HG02840 (cell line): ENCODE results near the gene SLC6A8.
"Not testable (repeated sequence)": the region's sequence is repeated elsewhere in the genome, so short reads cannot be mapped to it uniquely, and the experiment has no call there.

Experiments used
- ATAC-seq: cut with Tn5 transposase; IDR thresholded peaks from one replicate; pipeline ENCODE4 v1.9.1; 2021; ENCODE audit warnings: mild to moderate bottlenecking, moderate library complexity, moderate number of reproducible peaks; ENCODE audit not compliant: unreplicated experiment, low FRiP score

Gene SLC6A8

DNA sequence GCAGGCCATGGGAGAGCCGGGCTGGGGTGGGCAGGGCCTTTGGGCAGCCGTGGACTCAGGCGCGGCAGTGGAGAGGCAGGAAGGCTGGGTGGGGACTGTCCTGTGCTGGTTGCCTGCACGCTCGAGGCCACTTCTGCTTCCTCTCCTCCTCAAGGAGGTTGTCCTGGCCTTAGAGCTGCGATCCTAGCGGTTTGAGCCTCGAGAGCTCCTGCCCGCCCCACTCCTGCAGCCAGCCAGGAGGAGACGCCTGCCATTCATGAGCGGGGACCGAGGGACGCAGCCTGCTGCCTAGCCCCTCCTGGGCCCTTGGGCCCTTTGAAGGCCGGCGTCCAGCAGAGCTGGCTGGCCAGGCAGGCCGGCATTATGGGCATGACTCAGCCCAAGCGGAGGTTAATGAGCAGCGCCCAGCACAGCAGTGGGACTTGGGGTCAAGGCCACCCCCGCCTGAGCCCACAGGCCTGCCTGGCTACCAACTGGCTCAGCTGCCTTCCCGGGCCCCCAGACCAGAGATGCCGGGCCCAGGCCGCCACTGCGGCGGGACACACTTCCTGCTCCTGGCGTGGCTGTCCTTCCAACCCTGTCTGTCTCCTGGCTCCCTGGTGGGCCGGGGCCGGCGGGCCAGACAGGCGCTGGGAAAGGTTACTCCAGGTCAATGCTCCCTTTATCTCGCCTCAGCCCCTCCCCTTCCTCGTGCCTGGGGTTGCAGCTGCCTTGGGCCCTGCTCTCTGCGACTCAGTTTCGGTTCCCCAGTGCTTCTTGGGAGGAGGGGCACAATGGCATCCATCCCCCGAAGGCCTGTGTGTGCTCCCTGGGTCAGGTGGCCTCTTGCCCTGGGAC, 38.8 kb downstream of the SLC6A8 start:
- no peak for ATAC-seq

DNA sequence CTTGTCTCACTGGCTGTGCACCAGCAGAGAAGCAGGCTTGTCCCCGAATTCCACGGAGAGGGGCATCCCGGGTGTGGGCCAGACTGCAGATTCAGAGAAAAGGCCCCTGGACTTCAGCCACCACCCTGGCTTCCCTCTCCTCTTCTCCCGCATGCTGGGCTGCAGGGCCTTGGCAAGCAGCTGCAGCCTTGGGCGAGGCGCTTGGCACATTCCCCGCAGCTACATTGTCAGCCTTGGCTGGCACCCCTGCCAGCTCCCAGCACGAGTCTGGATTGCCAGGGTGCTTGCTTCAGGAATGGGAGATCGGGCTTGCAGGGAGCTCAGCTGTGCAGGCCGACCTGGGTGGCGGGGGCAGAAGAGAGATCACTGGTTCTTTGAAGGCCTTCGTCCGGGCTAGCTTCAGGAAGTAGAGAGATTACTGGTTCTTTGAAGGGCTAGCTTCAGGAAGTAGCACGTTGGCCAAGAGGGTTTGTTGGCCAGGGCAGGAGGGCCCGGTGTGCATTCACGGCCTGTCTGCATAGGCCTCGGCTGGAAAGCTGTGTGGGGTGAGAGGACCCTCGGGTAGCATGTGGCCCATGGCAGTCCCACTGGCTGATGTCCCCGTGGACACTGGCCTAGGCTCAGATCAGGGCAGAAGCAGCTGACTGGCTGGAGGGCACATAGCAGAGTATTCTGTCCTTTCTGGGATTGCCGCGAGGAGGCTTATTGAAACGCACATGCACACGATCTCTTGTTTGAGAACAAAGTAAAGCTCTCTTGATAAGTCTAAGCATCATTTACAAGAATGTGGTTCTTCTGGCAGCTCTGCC, 39.6 kb downstream of the SLC6A8 start:
- no peak for ATAC-seq

DNA sequence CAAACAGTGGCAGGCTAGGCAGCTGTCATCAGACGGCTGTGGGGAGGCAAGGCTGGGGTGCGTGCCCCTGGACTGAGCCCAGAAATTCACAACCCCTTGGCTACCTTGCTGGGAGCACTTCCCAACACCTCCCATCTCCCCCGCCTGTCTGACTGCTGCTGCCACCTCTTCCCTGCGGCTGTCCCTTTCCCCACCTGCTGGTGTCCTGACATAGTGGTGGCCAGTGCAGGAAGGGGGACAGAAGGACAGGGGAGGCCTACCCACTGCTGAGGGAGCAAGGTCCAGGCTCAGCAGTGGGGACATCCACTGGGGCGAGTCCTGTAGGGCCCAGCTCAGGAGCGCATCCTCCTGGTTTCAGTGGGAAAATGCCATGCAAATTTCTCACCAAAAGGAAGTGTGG, 40.4 kb downstream of the SLC6A8 start:
- ATAC-seq: no peak

DNA sequence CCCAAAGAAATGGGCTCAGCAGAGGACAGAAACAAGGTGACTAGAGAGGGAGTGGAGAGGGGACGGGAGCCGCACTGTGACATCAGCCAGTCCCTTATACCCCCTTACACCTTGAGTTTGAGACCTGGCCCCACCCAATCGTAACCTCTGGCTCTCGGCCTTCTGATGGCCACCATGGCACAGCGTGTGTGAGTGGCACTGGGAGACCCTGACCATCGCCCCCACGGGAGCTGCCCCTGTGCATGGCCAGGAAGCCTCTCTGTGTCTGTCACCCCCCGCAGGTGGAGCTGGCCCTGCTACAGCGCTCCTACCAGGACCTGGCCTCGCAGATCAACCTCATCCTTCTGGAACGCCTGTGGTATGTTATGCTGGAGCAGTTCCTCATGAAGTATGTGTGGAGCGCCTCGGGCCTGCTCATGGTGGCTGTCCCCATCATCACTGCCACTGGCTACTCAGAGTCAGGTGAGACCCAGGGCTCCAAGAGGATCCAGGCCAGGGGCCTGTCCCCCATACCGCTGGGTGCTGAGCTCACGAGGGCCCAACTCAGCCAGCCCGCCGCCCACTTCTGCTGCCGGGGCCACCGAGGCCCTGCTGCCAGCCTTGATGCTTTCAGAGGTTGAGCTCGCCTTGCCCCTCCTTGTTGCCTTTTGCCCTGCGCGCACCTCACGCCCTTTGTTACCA, 41.4 kb downstream of the SLC6A8 start:
- ATAC-seq: no peak

DNA sequence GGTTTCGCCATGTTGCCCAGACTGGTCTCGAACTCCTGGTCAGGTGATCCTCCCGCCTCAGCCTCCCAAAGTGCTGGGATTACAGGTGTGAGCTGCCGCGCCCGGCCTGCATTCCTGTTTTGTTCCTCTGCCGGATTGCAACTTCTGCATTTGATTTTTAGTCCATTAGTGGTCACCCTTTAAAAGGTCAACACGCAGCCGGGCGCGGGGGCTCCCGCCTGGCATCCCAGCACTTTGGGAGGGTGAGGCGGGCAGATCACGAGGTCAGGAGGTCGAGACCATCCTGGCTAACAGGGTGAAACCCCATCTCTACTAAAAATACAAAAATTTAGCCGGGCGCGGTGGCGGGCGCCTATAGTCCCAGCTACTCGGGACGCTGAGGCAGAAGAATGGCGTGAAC, 42.4 kb downstream of the SLC6A8 start:
- ATAC-seq: not testable (repeated sequence)

DNA sequence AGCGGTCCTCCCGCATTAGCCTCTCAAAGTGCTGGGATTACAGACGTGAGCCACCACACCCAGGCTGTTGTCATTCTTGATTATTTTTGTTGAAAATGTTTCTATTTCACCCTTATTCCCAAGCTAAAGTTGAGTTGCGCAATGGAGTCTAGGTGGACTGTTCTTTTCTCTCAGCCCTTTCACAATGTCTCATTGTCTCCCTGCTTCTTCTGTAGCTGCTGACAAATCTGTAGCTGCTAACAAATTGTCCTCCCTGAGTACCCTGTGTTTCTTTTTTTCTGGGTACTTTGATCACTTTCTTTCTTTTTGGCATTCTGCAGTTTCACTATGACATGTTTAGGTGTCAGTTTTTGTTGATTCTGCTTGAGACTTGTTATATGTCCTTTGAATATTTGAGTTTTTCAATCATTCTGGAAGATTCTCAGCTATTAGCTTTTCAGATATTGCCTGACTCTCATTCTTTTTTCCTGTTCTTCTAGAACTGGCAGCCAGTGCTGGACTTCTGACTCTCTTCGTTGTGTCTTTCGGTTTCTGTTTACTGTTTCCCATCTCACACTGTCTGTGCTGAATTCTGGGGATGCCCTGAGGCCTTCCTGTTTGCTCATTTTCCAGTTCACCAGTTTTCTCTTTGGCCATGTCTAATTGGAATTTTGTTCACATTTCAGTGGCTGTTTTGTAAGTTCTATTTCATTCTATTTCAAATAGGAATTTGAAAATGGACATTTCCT, 43.6 kb downstream of the SLC6A8 start:
- ATAC-seq: no peak

DNA sequence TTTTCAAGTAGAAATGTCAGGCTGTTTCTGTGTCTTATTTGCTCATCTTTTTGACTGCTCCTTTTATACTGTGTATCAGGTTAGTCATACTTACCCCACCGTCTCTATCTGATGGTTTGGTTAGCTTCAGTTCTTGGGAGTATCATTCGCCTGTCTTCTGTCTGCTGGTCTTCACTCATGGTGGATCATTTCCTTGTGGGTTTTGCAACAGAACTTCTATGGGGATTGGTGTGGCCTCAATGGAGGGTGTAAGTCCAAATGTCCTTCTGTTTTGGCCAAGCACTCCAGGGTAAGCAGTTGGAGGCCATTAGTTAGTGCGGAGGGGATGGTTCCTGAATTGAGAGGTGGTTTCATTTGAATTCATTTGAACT, 44.1 kb downstream of the SLC6A8 start:
- no peak for ATAC-seq

DNA sequence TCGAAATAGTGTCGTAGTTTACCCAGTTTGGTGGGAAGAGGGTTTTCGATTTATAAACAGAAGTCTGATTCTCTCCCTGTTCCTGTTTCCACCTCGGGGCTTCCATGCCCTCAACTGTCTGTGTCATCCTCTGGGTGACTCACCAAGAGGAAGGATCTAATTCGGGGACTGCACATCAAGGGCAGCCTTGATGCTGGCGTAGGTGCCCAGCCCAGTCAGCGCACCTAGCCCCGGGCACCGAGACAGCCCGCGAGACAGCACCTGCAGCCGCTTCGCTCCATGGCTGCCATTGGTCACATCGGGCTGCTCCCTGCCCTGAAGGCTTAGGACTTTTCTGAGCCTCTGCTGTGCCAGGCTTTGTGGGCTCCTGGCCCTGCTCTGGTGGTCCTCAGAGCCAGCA, 44.7 kb downstream of the SLC6A8 start:
- ATAC-seq: no peak

DNA sequence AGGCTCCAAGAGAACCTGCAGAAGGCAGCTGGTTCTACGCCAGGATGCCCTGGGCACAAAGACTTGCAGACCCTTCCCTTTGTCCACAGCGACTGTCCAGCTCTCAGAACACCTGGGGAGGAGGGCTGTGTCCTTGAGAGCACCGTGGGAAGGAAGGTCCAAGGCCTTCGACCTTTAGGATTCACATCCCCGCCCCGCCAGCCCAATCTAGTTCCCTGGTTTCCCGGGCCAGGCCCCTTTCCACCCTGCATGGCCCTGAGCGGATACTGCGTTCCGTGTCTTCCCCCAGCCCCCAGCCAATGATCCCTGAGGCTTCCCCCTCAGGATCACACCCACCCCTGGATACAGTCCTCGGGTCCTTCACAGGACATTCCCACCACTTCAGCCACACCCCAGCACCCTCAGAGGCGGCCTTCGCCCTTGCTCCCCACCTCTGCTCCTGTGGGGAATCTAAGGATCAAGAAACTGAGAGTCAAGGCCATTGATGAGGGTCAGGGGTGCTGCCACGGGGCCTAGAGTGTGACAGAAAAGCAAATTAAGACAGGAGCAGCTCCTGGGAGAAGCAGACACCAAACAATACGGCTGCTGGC, 46.0 kb downstream of the SLC6A8 start:
- ATAC-seq: no peak

DNA sequence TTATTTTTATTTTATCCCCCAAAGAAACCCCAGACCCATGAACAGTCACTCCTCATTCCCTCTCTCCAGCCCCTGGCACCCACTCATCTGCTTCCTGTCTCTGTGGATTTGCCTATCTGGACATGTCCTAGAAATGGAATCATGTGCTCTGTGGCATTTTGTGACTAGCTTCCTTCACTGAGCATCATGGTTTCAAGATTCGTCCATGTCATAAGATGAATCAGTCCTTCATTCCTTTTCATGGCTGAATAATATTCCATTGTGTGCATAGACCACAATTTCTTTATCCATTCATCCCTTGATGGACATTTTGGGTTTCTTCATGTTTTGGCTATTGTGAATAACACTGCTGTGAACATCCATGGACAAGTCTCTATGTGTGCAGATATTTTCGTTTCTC, 47.1 kb downstream of the SLC6A8 start:
- ATAC-seq: no peak

DNA sequence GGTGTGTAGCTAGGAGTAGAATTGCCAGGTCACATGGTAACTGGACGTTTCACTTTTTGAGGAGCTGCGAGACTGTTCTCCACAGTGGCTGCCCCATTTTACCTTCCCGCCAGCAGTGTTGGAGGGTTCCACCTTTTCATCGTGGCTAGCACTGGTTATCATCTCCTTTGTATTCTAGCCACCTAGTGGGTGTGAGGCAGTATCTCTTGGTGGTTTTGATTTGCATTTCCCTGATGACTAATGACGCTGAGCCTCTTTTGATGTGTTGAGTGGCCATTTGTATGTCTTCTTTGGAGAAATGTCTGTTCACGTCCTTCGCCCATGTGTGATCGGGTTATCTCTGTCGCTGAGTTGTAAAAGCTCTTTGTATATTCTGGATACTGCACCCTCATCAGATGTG, 47.5 kb downstream of the SLC6A8 start:
- no peak for ATAC-seq

DNA sequence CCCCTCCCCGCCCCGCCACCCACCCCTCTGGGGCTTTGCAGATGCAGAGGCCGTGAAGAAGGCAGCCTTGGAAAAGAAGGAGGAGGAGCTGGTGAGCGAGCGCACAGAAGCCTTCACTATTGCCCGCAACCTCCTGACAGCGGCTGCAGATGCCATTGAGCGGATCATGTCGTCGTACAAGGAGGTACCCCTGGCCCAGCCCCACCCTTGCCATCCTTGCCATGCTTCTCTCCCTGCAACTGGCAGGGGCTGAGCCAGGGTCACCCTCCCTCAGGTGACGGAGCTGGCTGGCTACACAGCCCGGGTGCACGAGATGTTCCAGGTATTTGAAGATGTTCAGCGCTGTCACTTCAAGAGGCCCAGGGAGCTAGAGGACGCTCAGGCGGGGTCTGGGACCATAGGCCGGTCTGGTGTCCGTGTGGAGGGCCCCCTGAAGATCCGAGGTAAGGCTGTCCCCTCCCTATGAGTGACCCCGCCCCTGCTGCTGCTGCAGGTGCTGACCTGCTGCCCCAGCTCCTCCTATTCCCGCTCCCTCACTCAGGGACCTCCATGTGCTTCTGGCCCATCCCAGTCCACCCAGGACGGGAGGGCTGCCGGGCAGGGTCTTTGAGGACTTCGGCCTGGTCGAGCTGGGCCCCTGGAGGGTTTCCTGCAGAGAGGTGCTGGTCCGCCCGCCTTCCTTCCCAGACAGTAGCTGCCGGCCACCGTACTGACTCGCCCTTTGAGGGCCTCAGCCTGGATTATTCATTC, 48.5 kb downstream of the SLC6A8 start:
- no peak for ATAC-seq

DNA sequence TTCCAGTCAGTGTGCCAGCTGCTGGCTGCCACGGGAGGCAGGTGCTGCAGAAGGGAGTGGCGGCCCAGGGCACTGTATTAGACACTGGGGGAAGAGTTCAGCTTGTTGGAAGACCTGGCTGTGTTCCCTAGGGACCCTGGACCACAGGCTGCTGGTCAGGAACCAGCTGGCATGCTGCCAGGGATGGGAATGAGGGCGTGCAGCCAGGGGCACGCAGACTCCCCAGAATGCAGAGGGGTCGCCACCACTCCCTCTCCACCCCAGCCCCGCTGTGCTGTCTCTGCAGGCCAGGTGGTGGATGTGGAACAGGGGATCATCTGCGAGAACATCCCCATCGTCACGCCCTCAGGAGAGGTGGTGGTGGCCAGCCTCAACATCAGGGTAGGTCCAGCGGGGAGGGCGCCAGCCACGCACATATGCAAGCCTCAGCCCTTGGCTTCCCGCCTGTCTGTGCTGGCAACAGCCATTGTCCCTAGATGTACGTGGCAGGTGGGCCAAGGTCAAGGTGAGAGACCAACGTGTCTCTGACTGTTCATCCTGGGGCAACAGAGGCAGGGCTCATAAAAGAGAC, 49.2 kb downstream of the SLC6A8 start:
- ATAC-seq: no peak

DNA sequence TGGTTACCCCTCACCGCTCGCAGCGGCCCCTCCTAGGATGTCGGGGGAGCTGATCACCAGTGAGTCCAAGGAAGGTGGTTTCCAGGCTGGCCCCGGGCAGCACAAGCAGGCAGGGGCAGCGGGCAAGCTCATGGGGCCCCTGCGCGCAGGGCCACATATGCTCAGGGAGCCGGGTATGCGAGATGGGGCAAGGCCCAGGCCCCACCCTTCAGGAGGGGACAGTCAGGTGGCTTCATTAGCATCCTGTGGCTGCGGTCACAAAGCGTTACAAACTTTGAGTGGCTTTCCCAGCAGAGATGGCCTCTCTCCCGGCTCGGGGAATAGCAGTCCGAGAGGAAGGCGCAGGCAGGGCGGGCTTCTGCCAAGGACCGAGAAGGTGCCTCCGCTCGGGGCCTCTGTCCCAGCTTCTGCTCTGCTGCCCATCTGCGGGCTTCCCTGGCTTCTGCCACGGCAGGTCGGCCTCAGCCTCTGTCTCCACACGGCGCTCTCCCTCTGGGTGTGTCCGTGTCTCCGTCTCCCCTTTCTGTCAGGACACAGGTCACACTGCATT, 50.4 kb downstream of the SLC6A8 start:
- ATAC-seq: no peak

DNA sequence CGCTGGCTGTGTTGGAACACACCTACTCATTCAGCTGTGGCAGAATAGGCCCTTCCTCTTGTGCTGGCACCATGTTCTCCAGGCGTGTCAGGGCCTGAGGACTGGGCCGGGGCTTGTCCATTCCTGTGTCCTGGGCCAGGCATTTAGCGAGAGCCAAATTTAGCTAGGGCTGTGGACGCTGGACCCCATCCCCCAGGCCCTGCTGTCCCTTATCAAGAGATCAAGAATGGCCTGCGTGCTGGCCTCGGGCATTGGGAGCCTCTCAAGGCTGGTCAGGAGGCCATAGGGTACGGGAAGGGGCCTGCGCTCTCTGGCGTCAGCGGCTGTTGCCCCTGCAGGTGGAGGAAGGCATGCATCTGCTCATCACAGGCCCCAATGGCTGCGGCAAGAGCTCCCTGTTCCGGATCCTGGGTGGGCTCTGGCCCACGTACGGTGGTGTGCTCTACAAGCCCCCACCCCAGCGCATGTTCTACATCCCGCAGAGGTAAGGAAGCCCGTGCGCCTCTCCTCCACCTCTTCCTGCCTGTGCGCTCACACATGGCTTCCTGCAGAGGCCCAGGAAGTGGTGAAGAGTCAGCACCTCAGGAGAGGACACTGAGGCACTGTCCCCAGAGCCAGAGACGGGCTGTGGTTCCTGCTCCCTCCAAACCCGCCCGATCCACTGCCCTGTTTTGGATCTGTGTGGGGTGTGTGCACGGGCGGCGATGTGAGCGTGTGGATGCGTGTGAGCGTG, 52.2 kb downstream of the SLC6A8 start:
- ATAC-seq: no peak

DNA sequence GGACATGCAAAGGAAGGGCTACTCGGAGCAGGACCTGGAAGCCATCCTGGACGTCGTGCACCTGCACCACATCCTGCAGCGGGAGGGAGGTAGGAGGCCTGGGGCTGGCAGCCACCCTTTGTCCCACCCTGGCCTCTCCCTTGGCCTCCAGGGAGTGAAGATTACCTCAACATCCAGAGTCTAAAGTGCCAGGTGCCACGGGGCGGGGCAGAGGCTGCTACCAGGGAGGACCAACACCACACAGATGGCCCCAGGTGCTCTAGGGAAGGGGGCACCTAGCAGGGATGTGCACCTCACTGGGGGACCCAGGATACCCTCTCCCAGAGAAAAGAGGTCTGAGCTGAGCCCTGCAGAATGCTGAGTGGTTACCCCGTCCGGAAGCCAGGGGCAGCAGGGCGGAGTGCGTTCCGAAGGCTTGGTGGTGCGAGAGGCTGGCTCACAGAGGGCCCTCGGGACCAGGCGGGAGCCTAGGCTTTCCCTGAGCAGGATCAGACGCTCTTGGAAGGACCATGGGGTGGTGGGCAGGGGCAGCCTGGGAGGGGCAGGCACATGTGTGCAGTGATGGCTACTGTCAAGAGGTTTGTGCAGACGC, 53.0 kb downstream of the SLC6A8 start:
- no peak for ATAC-seq

DNA sequence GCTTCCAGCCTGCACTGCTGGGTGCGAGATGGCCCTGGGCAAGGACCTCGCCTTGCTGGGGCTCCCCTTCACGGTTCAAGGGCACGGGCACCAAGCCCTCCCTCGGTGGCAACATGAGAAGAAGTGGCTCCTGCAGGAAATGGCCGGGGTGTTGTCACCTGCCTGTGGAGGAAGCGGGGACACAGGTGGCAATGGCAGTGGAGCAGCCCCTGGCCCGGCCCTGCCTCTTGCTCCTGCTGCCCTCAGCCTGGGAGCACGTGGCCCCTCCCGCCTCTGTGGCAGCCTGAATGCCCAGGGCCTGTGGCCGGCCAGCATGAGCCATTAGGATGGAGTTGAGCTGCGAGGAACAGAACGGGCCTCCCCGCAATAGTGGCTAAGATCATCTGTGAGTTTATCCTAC, 53.7 kb downstream of the SLC6A8 start:
- no peak for ATAC-seq

DNA sequence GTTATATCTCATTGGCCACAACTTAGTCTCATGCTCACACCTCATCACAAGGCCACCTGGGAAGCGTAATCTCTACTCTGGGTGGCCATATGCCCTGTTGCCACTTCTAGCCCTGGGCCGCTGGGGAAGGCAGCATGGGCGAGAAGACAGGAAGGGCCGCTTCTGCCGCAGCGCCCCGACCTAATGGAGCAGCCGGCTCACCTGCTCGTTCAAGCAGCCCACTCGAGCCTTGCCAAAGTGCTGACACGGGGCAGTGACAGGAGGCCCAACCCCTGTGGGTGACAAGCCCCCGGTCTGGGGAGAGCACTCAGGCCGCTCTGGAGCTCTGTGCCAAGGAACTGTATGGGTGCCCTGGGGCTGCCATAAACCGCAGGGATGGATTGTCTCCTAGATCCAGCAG, 54.4 kb downstream of the SLC6A8 start:
- ATAC-seq: not testable (repeated sequence)
